Brain pericyte (primary cell): Measurements from ENCODE around the gene SRL.
A peak's percentile ranks its signal among the peaks of the same experiment; 100 is the strongest.
"Not testable (repeated sequence)": the region's sequence is repeated elsewhere in the genome, so short reads cannot be mapped to it uniquely, and the experiment has no call there.

Experiments used
- DNase-seq: peaks from one replicate; pipeline ENCODE4 v3.0.0-alpha.2; 2012; ENCODE audit warnings: low read depth, low spot score

SRL gene

DNA sequence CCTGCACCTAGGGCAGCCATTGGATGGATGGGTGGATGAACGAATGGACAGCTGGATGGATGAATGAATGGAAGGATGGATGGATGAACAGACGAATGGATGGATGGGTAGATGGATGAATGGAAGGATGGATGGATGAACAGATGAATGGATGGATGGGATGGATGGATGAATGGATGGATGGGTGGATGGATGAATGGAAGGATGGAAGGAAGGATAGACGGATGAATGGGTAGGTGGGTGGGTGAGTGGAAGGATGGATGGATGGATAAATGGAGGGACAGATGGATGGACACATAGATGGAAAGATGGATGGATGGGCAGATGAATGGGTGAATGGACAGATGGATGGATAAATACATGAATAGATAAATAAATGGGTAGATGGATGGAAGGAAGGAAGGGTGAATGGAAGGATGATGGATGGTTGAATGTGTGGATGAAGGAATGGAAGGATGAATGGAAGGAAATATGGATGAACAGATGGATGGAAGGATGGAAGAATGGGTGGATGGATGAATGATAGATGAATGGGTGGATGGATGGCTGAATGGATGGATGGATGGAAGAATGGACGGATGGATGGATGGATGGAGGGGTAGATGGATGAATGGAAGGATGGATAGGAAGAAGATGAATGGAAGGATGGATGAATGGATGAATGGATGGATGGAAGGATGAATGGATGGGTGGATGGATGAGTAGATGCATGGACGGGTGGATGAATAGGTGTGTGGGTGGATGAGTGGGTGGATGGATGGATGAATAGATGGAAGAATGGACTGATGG lies 15.4 kb downstream of the SRL start:
- no peak for DNase-seq

- DNase-seq, result no peak
Measured at GRCh38 chr16:4225075-4225474, 16.8 kb downstream of the SRL start.

GRCh38 chr16:4220358-4220757 lies 21.5 kb downstream of the SRL start:
- DNase-seq, result no peak

GRCh38 chr16:4218202-4218601 lies 23.7 kb downstream of the SRL start:
- no peak for DNase-seq

- DNase-seq, result peak; percentile 72
Measured at GRCh38 chr16:4217204-4218131, 24.4 kb downstream of the SRL start.

DNA sequence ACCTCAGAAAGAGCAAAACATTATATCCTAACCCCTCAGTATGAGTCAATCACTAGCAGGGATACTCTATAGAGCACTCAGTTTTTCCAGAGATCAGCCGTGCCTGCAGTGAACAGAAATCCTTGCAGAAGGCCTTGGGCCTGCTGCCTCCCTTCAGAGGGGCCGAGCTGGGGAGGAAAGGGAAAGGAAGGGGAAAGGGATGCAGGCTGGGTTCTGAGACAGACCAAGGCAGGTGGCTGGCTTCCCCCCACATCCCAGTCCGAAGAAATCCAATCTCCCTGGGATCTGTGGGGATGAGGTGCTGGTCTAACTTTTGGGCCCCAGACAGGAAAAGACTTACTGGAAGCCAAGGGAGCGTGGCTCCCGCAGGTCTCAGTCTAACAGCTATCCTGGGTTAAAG lies 25.3 kb downstream of the SRL start:
- no peak for DNase-seq

GRCh38 chr16:4215106-4215505 lies 26.8 kb downstream of the SRL start:
- DNase-seq, result no peak

DNA sequence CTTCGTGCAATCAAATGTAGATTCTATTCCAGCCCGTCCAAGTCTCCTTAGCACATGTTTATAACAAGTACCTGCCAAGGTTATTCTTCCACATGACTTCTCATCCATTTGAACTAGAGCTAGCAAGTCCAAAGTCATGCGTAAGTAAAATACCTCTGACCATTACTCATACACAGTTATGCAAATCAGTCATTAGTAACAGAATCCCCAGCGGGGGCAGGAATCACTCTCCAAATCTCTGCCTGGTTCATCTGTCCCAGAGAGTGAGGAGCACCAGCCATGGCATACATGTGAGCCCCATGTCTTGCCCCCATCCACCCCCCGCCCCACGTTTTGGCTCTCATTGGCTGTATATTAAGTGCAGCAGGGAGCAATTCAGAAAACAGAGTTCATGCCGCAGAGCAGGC lies 27.7 kb downstream of the SRL start:
- no peak for DNase-seq

GRCh38 chr16:4213737-4214136 lies 28.1 kb downstream of the SRL start:
- no peak for DNase-seq

DNA sequence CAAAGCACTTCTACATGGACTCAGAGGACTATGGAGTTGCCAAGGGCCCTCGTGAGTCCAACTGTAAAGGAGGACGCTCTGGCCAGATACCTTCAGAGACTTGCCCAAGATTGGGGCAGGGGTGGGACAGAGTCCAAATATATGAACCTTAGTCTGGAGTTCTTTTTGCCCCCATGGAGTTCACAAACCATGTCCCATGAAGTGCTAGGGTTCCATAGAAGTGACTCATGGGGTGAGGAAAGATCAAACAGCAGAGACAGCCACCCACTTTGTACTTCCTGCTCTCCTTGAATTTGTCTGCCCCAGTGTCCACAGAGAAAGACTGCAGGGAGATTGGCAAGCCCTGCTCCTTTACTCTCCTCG lies 29.0 kb downstream of the SRL start:
- no peak for DNase-seq

DNA sequence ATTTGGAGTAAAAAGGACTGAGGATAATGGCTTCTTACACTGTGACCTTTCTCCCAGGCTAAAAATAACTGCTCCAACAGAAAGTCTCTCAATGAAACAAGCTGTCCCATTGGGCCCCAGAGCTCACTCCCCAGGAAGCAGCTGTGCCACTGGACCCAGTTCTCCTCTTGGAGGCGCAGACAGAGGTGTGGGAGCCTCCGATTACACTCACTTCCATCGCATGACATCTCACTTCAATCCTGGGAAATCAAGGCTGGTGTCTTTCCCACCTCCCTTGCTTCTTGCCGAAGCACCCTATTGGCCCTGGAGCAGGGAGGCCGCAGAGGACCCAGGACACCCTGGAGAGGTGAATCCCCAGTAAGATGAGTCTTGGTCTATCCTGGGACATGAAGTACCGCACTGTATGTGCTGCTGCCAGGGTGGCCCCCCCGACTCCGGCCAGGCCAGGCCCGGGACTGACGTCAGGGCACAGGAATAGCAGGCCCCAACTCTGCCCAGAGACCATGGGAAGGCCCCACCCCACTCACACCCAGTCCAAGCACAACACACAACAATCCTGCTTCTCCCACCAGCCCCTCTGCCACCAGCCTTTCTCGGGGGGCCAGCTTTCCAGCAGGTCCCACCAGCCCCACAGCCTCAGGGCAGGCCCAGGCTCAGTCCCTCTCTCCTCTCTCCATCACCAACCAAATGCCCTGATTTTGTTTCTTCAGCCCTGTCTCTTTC lies 29.5 kb downstream of the SRL start:
- DNase-seq, result no peak

DNA sequence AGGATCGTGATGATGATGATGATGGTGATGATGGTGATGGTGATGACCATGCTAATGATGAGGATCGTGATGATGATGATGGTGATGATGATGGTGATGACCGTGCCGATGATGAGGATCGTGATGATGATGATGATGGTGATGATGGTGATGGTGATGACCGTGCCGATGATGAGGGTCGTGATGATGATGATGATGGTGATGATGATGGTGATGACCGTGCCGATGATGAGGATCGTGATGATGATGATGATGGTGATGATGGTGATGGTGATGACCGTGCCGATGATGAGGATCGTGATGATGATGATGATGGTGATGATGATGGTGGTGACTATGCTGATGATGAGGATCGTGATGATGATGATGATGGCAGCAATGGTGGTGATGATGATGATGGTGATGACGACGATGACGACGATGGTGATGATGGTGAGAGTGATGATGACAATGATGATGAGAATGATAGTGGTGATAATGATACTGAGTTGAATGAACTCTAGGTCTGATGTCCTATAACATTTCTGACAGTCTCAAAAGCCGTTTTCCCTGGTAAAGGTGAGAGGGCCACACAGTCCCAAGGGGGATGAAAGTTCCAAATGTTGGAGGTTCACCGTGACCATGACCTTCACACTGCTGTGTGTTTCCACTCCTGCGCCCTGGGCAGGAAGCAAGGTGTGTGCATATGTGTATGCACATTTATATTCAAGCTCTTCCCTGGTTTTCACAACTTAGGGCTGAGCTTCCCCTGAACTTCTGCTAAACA lies 30.3 kb downstream of the SRL start:
- DNase-seq, result not testable (repeated sequence)

DNA sequence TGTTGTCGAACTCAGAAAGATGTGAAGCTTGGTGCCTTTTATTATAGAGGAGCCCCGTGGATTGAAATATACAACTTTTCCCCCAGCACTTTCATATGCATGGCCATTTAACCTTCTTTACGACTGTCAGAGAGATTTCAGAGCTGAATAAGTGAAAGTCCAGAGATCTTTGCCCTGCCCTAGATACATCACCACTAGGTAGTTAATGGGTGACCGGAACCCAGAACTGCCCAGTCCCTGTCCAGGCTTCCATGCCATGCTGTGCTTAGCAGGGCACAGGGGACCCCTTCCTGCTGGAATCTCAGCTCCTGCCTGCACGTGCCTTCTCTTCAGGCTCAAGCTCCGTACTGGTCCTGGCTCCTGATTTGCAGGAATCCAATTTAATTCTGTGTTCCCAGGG lies 32.2 kb downstream of the SRL start:
- no peak for DNase-seq

DNA sequence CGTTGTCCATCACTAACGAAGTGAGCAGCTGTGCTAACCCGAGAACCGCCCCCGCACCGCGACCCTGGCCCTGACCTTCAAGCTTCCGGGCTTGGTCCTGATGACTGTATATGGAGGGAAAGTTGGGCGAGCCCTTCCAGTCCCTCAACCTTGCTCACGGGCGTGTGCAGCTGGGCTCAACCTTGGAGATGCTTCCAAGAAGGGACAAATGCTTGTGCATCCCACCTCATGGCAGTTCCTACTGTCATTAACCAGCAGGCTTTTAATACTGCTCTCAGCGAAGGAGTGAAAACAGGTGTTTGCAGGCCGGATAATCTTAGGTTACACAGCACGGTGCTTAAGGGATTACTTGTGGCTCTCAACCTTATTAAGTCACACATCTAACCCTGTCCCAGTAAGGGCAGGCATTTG lies 33.5 kb downstream of the SRL start:
- no peak for DNase-seq

DNA sequence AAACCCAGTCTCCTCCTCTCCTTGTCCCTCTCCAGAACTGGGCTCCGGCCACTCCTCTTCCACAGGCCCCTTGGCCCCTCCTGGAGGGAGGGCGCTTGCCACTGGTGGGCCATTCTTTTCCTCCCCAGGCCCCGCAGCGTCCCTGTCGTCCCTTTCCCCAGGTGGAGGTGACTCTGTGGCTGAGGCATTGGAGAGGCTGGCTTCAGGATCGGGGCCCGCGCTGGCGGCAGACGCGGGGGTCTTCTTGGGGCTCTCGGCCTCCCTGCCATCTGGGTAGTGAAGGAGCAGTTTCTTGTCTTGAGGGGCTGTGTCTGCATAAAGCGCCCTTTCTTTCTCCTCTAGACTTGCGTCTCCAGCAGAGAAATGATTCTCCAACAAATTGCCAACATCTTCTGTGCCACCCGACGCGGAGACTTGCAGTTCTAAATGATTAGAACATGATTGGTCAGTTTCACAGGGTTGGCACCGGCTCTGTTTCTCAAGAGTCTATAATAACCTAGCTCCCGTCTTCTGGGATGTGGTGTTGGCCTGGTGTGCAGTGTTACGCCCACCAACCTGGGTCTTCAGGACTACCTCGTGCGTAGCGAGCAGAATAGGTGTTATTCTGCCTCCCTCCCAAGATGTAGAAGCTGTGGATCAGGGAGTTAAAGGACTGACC lies 34.1 kb downstream of the SRL start:
- DNase-seq, result no peak

- DNase-seq, result no peak
Measured at GRCh38 chr16:4207229-4207628, 34.7 kb downstream of the SRL start.

- no peak for DNase-seq
Measured at GRCh38 chr16:4206680-4207079, 35.2 kb downstream of the SRL start.

DNA sequence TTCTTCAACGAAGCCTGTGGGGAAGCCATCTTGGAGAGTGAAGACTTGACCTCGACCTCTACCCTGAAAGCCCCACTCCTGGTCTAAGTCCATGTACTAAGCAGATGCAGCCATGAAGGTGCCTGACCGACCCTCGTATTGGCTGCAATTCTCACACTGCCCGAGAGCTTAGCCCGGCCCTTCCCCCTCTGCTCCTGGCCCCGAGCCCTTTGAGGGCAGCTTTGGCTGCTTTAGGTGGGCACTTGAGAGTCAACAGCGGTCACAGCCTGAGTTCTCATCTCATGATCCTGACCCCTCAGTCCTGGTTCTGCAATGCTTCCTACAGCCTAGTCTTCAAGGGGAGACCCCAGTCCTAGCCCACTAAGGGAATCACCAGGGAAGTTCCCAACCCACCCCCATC lies 35.9 kb downstream of the SRL start:
- no peak for DNase-seq

DNA sequence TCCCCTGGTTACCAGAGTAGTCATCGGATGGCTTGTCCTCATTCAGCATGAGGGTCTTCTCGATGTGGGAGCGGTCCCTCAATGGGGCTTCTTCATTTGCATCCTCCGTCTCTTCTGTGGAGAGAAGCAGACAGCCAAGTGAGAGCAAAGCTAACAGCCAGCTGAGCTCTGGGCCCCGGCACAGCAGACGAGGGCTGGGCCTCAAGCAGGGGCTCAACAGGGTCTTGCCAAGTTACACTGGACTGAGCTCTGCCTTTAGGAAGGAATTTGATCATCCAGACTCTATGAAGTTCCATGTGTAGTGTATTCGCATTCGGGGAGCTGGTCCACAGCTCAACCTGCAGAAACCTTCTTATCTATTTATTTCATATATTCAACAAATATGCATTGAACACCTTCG lies 37.4 kb downstream of the SRL start:
- DNase-seq, result no peak

GRCh38 chr16:4203748-4204147 lies 38.1 kb downstream of the SRL start:
- DNase-seq, result no peak
